Measurements from ENCODE around the gene CHTF18.

- no peak for TF ChIP-seq CTCF (IDR thresholded peaks at IDR 0.05)
- TF ChIP-seq POLR2A (IDR thresholded peaks at IDR 0.05) = no peak
Measured at GRCh38 chr16:832652-833336, 44.4 kb downstream of the CHTF18 start.

Data from vagina (tissue), 2 donors.